ENCODE results near the gene BANP. TPM values are rescaled to one million over a fixed set of nuclear protein-coding genes. Genes with fewer than 3 reads are reported as not detected.

BANP gene
- total RNA-seq, 3 donors from 2014 or later (not counting 1 experiment from before 2014, with no cell fraction given): 88.8 to 117 (median 117) TPM

GRCh38 chr16:87955302-87956097, 4.3 kb downstream of the BANP start:
- Mint-ChIP-seq H3K4me3 (peak overlapping the region; percentile 64), H3K27me3 (ENCODE audit: low read depth in 2 of 2) (no peaks in the 10 kb centered on the region), H3K9me3 (no peaks in the 10 kb centered on the region), H3K27ac (peak overlapping the region; percentile 96 to 98), H3K4me1 (peaks cover 80% of the 10 kb centered on the region in 2 donors), H3K36me3 (no peaks in the 10 kb centered on the region)
- no peaks in the 10 kb centered on the region for H3K9me3 ChIP-seq (ENCODE audit: control insufficient read depth, insufficient read depth, low read length)
- intact Hi-C loops (cut with micrococcal nuclease): no loop called here
- TF ChIP-seq, protein P1, sequence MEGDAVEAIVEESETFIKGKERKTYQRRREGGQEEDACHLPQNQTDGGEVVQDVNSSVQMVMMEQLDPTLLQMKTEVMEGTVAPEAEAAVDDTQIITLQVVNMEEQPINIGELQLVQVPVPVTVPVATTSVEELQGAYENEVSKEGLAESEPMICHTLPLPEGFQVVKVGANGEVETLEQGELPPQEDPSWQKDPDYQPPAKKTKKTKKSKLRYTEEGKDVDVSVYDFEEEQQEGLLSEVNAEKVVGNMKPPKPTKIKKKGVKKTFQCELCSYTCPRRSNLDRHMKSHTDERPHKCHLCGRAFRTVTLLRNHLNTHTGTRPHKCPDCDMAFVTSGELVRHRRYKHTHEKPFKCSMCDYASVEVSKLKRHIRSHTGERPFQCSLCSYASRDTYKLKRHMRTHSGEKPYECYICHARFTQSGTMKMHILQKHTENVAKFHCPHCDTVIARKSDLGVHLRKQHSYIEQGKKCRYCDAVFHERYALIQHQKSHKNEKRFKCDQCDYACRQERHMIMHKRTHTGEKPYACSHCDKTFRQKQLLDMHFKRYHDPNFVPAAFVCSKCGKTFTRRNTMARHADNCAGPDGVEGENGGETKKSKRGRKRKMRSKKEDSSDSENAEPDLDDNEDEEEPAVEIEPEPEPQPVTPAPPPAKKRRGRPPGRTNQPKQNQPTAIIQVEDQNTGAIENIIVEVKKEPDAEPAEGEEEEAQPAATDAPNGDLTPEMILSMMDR (IDR thresholded peaks at IDR 0.05): no peak
- 79% methylated on average over 18 of the region's 18 CpGs for WGBS (ENCODE audit: insufficient coverage)
- H3K27ac ChIP-seq (ENCODE audit: low read length): peak overlapping the region; percentile 71
- peak; percentile 2 to 5 (median 5) for ATAC-seq
- peak overlapping the region; percentile 7 for H3K4me3 ChIP-seq (ENCODE audit: low read length)
- H3K4me1 ChIP-seq (ENCODE audit: control insufficient read depth, insufficient read depth, low read length): peaks cover 78% of the 10 kb centered on the region
- H3K36me3 ChIP-seq (ENCODE audit: control insufficient read depth, insufficient read depth, low read length): peaks cover 9% of the 10 kb centered on the region
- H3K27me3 ChIP-seq (ENCODE audit: control insufficient read depth, insufficient read depth, low read length): no peaks in the 10 kb centered on the region
- DNase-seq: peak; percentile 38 to 47

GRCh38 chr16:87956098-87956364, 4.8 kb downstream of the BANP start:
- 30% methylated on average over 3 of the region's 3 CpGs for WGBS (ENCODE audit: insufficient coverage)
- no peak for ATAC-seq
- Histone ChIP-seq H3K9me3 (ENCODE audit: control insufficient read depth, insufficient read depth, low read length) (no peaks in the 10 kb centered on the region), H3K36me3 (ENCODE audit: control insufficient read depth, insufficient read depth, low read length) (peaks cover 9% of the 10 kb centered on the region), H3K27me3 (ENCODE audit: control insufficient read depth, insufficient read depth, low read length) (no peaks in the 10 kb centered on the region), H3K4me1 (ENCODE audit: control insufficient read depth, insufficient read depth, low read length) (peaks cover 75% of the 10 kb centered on the region), H3K27ac (ENCODE audit: low read length) (peak overlapping the region; percentile 71), H3K4me3 (ENCODE audit: low read length) (peak overlapping the region; percentile 7)
- Mint-ChIP-seq H3K4me1 (peaks cover 76 to 86% of the 10 kb centered on the region in 2 donors), H3K4me3 (peak overlapping the region; percentile 86), H3K36me3 (no peaks in the 10 kb centered on the region), H3K27ac (peak overlapping the region; percentile 96 to 98), H3K9me3 (no peaks in the 10 kb centered on the region), H3K27me3 (ENCODE audit: low read depth in 2 of 2) (no peaks in the 10 kb centered on the region)
- DNase-seq: no peak
- intact Hi-C loops (cut with micrococcal nuclease): no loop called here
- TF ChIP-seq, protein P1 (IDR thresholded peaks at IDR 0.05): no peak

DNA sequence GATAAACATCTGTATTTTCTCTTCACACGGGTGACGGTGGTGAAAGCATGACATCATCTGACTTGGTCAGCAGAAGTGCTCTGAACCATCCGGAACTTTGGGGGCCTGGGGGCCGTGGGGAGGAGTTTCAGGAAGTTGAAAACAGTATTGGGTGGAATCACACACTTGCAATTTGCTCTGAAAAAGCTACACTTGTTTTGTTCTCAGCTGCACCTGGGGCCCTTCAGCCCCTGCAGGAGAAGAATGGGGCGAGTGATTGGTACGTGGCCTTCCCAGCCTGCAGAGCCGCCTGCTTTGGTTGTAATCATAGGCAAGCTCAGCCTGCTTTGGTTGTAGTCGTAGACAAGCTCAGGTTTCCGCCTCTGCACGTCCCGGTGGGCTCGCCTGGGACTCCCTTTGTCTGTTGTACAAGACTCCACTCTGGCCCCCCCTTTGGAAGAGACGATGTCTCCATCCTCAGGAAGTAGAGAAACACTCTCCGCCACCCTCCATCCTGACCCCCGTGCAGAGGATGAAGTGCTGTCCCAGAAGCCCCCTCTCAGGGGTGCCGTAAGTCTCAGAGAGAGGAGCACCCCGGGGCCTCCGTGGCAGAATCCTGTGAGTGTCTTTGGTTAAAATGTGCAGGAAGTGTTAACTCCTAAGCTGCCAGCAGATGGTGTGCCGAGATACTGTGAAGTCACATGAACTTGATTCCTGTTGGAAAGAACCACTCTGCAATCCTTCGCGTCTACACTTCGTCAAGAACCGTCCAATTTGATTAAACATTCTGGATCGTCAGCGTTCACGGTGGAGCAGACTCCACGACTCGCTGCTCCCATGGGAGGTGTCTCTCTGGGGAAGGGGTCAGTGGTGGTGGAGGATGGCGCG, 5.4 kb downstream of the BANP start:
- H3K27ac ChIP-seq (ENCODE audit: low read length): peak overlapping the region; percentile 71
- H3K36me3 Mint-ChIP-seq: no peaks in the 10 kb centered on the region
- H3K4me3 ChIP-seq (ENCODE audit: low read length): peak overlapping the region; percentile 7
- H3K36me3 ChIP-seq (ENCODE audit: control insufficient read depth, insufficient read depth, low read length): peaks cover 9% of the 10 kb centered on the region
- H3K27me3 Mint-ChIP-seq (ENCODE audit: low read depth in 2 of 2): no peaks in the 10 kb centered on the region
- WGBS (ENCODE audit: insufficient coverage): 20% methylated on average over 30 of the region's 30 CpGs
- no peaks in the 10 kb centered on the region for H3K9me3 Mint-ChIP-seq
- H3K4me1 Mint-ChIP-seq: peaks cover 79 to 89% of the 10 kb centered on the region in 2 donors
- peak overlapping the region; percentile 86 for H3K4me3 Mint-ChIP-seq
- intact Hi-C loops (cut with micrococcal nuclease): no loop called here
- ATAC-seq: peak; percentile 57 to 74 (median 61)
- peak overlapping the region; percentile 96 to 98 for H3K27ac Mint-ChIP-seq
- no peaks in the 10 kb centered on the region for H3K27me3 ChIP-seq (ENCODE audit: control insufficient read depth, insufficient read depth, low read length)
- TF ChIP-seq, protein P1 (IDR thresholded peaks at IDR 0.05): no peak
- H3K9me3 ChIP-seq (ENCODE audit: control insufficient read depth, insufficient read depth, low read length): no peaks in the 10 kb centered on the region
- DNase-seq: peak; percentile 64 to 89
- H3K4me1 ChIP-seq (ENCODE audit: control insufficient read depth, insufficient read depth, low read length): peaks cover 75% of the 10 kb centered on the region
